Measurements from ENCODE around the gene MUC6. TPM values are rescaled to one million over a fixed set of nuclear protein-coding genes. Genes with fewer than 3 reads are reported as not detected.
A peak's percentile ranks its signal among the peaks of the same experiment; 100 is the strongest.
"Not testable (repeated sequence)": the region's sequence is repeated elsewhere in the genome, so short reads cannot be mapped to it uniquely, and the experiment has no call there.

MUC6 gene
- total RNA-seq, 4 donors from 2014 or later, result under 0.01 to 2.7 (median under 0.01) TPM; not detected in 1

DNA sequence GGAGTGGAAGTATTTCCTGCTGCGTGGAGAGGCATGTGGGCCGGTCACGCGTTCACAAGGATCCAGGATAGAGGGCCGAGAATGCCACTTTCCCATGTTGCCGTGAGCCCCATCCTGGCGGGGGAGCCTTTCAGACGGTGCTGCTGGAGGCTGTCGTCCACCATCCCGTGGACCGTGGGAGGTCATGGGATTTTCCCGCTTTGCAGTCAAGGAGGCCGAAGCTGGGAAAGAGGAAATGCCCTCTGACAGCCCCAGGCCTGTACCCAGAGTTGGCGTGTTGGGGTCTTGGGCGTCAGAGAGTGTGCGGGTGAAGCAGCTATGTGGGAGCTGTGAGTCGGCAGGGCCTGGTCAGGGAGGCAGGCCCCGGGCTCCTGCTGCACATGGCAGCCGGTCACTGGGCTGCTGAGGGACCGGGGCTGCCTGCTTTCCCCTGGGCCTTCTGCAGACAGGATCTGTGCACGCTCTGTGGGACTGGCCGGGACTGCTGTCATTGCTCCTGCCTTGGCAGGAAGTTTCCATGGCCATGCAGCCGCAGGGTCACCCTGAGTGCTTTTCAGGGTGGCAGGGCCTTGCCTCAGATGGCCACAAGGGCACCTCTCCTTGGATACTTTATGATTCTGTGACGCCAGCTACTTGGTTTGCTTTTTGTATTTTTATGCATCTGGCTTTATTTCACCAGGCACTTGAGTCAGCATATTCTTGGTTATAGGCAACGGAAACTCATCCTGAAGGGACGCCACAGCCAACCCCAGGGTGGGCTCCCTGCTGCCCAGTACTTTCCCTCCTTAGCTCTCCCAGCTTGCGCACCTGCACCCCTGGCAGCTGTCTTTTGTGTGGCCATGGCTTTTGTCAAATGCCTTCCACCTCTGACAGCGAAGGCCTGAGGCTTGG lies 58.4 kb downstream of the MUC6 start:
- peak overlapping the region in 3 of 4 donors; percentile 2 to 70 (median 13) for H3K27ac ChIP-seq
- WGBS, 2 donors, result 80 to 87% methylated on average over 27 of the region's 28 CpGs
- peaks cover 0 to 53% (median 13%) of the 10 kb centered on the region in 4 donors for H3K4me1 ChIP-seq
- DNase-seq (ENCODE audit: low spot score in 2 of 2), result no peak
- no peak overlapping the region for H3K4me3 ChIP-seq
- peaks cover 0 to 70% (median 12%) of the 10 kb centered on the region in 3 donors for H3K36me3 ChIP-seq
- H3K9me3 ChIP-seq, result no peaks in the 10 kb centered on the region
- no peaks in the 10 kb centered on the region for H3K27me3 ChIP-seq
- TF ChIP-seq POLR2A (IDR thresholded peaks at IDR 0.05) (no peak), EP300 (IDR thresholded peaks at IDR 0.05) (peak in 1 of 2 donors; percentile 11)
- TF ChIP-seq, protein P1, sequence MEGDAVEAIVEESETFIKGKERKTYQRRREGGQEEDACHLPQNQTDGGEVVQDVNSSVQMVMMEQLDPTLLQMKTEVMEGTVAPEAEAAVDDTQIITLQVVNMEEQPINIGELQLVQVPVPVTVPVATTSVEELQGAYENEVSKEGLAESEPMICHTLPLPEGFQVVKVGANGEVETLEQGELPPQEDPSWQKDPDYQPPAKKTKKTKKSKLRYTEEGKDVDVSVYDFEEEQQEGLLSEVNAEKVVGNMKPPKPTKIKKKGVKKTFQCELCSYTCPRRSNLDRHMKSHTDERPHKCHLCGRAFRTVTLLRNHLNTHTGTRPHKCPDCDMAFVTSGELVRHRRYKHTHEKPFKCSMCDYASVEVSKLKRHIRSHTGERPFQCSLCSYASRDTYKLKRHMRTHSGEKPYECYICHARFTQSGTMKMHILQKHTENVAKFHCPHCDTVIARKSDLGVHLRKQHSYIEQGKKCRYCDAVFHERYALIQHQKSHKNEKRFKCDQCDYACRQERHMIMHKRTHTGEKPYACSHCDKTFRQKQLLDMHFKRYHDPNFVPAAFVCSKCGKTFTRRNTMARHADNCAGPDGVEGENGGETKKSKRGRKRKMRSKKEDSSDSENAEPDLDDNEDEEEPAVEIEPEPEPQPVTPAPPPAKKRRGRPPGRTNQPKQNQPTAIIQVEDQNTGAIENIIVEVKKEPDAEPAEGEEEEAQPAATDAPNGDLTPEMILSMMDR (IDR thresholded peaks at IDR 0.05), result no peak

DNA sequence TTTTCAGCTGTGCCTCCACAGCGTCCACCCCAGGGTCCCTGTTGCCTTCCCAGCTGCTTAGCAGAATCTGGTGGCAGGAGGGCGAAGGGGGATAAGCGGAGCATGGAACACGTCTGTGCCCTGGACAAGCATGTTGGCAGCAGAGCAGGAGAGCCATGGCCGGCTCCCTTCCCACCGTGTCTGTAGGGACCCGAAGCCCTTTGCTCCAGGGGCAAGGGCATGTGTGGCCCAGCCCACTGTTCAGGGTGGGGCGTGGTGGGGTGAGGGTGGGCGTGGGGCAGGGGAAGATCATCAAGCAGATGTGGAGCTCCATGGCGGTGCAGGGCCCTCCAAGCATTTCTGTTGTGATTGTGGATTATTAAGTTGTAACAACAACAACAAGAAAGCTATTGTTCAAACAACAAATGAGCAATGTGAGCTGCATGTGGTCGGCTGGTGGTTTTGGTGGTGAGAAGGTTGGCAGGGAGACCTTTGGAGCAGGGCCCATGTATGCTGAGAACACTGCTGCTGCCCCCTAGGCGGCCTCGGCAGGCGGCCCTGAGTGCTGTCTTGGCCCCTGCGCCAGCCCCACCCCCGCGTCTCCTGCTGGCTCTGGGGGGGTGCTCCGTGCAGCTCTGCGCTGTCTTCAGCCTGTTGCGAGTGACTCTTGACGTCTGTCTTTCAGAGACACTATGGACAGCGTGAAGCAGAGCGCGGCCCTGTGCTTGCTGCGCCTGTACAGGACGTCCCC lies 59.9 kb downstream of the MUC6 start:
- peaks cover 0 to 49% (median 13%) of the 10 kb centered on the region in 4 donors for H3K4me1 ChIP-seq
- H3K27me3 ChIP-seq, result no peaks in the 10 kb centered on the region
- peak in 1 of 2 donors; percentile 19 for DNase-seq (ENCODE audit: low spot score in 2 of 2)
- no peak for TF ChIP-seq POLR2A (IDR thresholded peaks at IDR 0.05)
- peak in 1 of 2 donors; percentile 78 for TF ChIP-seq EP300 (IDR thresholded peaks at IDR 0.05)
- TF ChIP-seq, protein P1 (IDR thresholded peaks at IDR 0.05), result peak; percentile 5 to 45 (median 41)
- H3K27ac ChIP-seq, result peak overlapping the region in 2 of 4 donors; percentile 70
- H3K36me3 ChIP-seq, result peaks cover 0 to 77% (median 24%) of the 10 kb centered on the region in 3 donors
- H3K4me3 ChIP-seq, result no peak overlapping the region
- WGBS, 2 donors, result 33 to 36% methylated on average over 18 to 26 of the region's 26 CpGs
- no peaks in the 10 kb centered on the region for H3K9me3 ChIP-seq

DNA sequence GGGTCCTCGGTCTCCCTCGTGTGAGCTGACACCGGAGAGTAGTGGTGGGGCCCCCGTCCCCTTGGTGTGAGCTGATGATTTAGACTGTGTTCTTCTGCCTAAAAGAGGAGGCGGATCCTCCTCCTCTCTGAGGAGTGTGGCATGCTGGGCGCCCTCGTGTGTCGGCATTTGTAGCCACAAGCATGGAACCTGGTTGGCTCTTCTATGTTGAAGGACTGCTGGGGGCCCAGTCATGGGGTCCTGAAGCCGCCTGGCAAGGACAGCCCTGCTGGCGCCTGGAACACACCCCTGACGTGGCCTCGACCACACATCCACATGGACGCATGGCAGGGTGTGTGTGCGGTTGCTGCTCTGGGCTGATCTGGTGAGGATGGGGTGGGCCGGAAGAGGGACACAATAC lies 60.7 kb downstream of the MUC6 start:
- WGBS, 2 donors, result 64 to 69% methylated on average over 13 to 15 of the region's 15 CpGs
- Histone ChIP-seq H3K27ac (peak overlapping the region in 2 of 4 donors; percentile 70), H3K9me3 (no peaks in the 10 kb centered on the region), H3K4me1 (peaks cover 0 to 43% (median 13%) of the 10 kb centered on the region in 4 donors), H3K27me3 (no peaks in the 10 kb centered on the region), H3K36me3 (peaks cover 0 to 77% (median 22%) of the 10 kb centered on the region in 3 donors), H3K4me3 (no peak overlapping the region)
- no peak for DNase-seq (ENCODE audit: low spot score in 2 of 2)
- TF ChIP-seq EP300 (IDR thresholded peaks at IDR 0.05) (no peak), POLR2A (IDR thresholded peaks at IDR 0.05) (no peak)
- TF ChIP-seq, protein P1 (IDR thresholded peaks at IDR 0.05), result no peak

DNA sequence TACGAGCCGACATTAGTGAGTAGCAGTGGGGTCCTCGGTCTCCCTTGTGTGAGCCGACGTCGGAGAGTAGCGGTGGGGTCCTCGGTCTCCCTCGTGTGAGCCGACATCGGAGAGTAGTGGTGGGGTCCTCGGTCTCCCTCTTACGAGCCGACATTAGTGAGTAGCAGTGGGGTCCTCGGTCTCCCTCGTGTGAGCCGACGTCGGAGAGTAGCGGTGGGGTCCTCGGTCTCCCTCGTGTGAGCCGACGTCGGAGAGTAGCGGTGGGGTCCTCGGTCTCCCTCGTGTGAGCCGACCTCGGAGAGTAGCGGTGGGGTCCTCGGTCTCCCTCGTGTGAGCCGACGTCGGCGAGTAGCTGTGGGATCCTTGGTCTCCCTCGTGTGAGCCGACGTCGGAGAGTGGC lies 61.1 kb downstream of the MUC6 start:
- not testable (repeated sequence) for H3K4me3 ChIP-seq; H3K9me3 ChIP-seq; DNase-seq (ENCODE audit: low spot score in 2 of 2); H3K27me3 ChIP-seq
- 89 to 95% methylated on average over 41 of the region's 41 CpGs for WGBS, 2 donors
- Histone ChIP-seq H3K27ac (peak overlapping the region in 1 of 4 donors; percentile 70), H3K36me3 (peaks cover 0 to 82% (median 22%) of the 10 kb centered on the region in 3 donors), H3K4me1 (peaks cover 0 to 39% (median 13%) of the 10 kb centered on the region in 4 donors)

DNA sequence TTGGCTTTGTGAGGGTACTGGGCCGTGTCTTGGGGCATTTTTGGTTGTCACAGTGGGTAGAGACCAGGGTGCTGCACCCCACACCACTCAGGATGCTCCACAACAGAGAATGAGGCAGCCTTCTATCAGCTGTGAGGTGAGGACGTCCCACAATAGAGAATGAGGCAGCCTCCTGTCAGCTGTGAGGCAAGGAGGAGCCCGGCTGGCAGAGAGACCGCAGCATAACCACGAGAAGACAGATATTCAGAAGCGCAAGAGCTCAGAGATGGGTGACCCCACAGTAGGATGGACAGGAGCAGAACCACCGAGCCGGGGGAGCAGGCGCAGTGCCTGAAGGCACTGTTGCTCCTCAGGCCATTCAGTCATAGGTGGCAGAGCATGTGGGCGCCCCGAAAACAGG lies 63.3 kb downstream of the MUC6 start:
- H3K36me3 ChIP-seq, result peaks cover 0 to 75% (median 22%) of the 10 kb centered on the region in 3 donors
- H3K4me3 ChIP-seq, result no peak overlapping the region
- DNase-seq (ENCODE audit: low spot score in 2 of 2), result no peak
- WGBS, 2 donors, result 87 to 92% methylated on average over 11 of the region's 11 CpGs
- H3K27me3 ChIP-seq, result no peaks in the 10 kb centered on the region
- peaks cover 0 to 42% (median 13%) of the 10 kb centered on the region in 4 donors for H3K4me1 ChIP-seq
- TF ChIP-seq EP300 (IDR thresholded peaks at IDR 0.05), result no peak
- TF ChIP-seq, protein P1 (IDR thresholded peaks at IDR 0.05), result no peak
- no peak for TF ChIP-seq POLR2A (IDR thresholded peaks at IDR 0.05)
- H3K9me3 ChIP-seq, result no peaks in the 10 kb centered on the region
- no peak overlapping the region for H3K27ac ChIP-seq
